Hepatocyte (in vitro differentiated cells): ENCODE data around the gene MAP3K5.

ENCODE experiments used
- EZH2 ChIP-seq: fragments of 200-600 bp; sonication (generic); IDR thresholded peaks from 2 replicates; pipeline ENCODE4 v1.6.1; 2016; ENCODE audit warnings: antibody characterized with exemption, mild to moderate bottlenecking, borderline replicate concordance
- TF ChIP-seq, protein P1 (sequence below): fragments of 200-600 bp; sonication (generic); IDR thresholded peaks from 2 replicates; pipeline ENCODE4 v1.5.1; 2016; ENCODE audit warnings: antibody characterized with exemption, mild to moderate bottlenecking; ENCODE audit not compliant: poor library complexity

DNA sequence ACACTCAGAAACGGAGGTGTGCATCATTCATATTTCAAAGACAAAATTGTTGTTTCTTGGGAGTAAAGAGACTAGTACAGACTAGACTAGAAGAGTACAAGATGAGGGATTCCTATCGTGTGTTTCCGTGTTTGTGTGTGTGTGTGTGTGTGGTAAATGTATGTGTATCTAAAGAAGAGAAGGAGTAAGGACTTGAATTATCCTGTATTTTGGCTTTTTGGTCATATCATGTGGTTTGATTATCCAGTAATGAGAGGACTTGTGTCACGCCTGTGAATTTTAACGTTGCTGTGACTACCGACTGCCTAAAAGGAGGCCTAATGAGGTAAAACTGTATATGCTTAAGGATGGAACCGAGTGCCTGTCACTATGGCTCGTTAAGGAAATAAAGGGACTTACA, 197.6 kb downstream of the MAP3K5 start:
- TF ChIP-seq, protein P1, sequence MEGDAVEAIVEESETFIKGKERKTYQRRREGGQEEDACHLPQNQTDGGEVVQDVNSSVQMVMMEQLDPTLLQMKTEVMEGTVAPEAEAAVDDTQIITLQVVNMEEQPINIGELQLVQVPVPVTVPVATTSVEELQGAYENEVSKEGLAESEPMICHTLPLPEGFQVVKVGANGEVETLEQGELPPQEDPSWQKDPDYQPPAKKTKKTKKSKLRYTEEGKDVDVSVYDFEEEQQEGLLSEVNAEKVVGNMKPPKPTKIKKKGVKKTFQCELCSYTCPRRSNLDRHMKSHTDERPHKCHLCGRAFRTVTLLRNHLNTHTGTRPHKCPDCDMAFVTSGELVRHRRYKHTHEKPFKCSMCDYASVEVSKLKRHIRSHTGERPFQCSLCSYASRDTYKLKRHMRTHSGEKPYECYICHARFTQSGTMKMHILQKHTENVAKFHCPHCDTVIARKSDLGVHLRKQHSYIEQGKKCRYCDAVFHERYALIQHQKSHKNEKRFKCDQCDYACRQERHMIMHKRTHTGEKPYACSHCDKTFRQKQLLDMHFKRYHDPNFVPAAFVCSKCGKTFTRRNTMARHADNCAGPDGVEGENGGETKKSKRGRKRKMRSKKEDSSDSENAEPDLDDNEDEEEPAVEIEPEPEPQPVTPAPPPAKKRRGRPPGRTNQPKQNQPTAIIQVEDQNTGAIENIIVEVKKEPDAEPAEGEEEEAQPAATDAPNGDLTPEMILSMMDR, result no peak
- TF ChIP-seq EZH2, result no peak
